SK-N-SH treated with all-trans-retinoic acid at 6 μM for 48 hours (cell line): ENCODE results near the gene RABGAP1L.

Experiments
- ATAC-seq: fragments of 200-7000 bp; cut with Tn5 transposase; 3 replicates; pipeline ENCODE4 v1.9.1; 2020; ENCODE audit warnings: mild to moderate bottlenecking, moderate library complexity
- ARNTL ChIP-seq: fragments of 450-650 bp; formaldehyde crosslinking; IDR thresholded peaks from 2 replicates; pipeline ENCODE4 v1.5.0; 2020; ENCODE audit warnings: low read depth, mild to moderate bottlenecking, moderate library complexity, borderline replicate concordance
- BACH2 ChIP-seq: fragments of 250-450 bp; sonication (Bioruptor Pico); IDR thresholded peaks from 2 replicates; pipeline ENCODE4 v1.9.0; 2021; ENCODE audit warnings: mild to moderate bottlenecking, borderline replicate concordance
- CREB5 ChIP-seq: fragments of 250-450 bp; sonication (Bioruptor Pico); IDR thresholded peaks from 2 replicates; pipeline ENCODE4 v1.5.1; 2020; ENCODE audit warnings: low read depth, mild to moderate bottlenecking, moderate library complexity
- CSDC2 ChIP-seq: fragments of 250-450 bp; sonication (Bioruptor Pico); IDR thresholded peaks from 2 replicates; pipeline ENCODE4 v1.5.0; 2020; ENCODE audit warnings: mild to moderate bottlenecking, moderate library complexity
- CSRNP3 ChIP-seq: fragments of 250-450 bp; sonication (Bioruptor Pico); IDR thresholded peaks from 2 replicates; pipeline ENCODE4 v1.5.1; 2021; ENCODE audit warnings: mild to moderate bottlenecking, moderate library complexity
- ESRRG ChIP-seq: fragments of 250-450 bp; sonication (Bioruptor Pico); IDR thresholded peaks from 2 replicates; pipeline ENCODE4 v1.6.1; 2021; ENCODE audit warnings: mild to moderate bottlenecking
- GLIS3 ChIP-seq: fragments of 250-450 bp; sonication (Bioruptor Pico); IDR thresholded peaks from 2 replicates; pipeline ENCODE4 v1.5.0; 2020; ENCODE audit warnings: mild to moderate bottlenecking, moderate library complexity
- ISL1 ChIP-seq: fragments of 250-450 bp; sonication (Bioruptor Pico); IDR thresholded peaks from 2 replicates; pipeline ENCODE4 v2.1.2; 2022; ENCODE audit warnings: mild to moderate bottlenecking, moderate library complexity
- OSR1 ChIP-seq: fragments of 250-450 bp; sonication (Bioruptor Pico); IDR thresholded peaks from 2 replicates; pipeline ENCODE4 v1.8.0; 2022; ENCODE audit warnings: moderate library complexity, mild to moderate bottlenecking, inconsistent platforms
- PATZ1 ChIP-seq: fragments of 250-450 bp; sonication (Bioruptor Pico); IDR thresholded peaks from 2 replicates; pipeline ENCODE4 v1.8.0; 2020; ENCODE audit warnings: mild to moderate bottlenecking, moderate library complexity, borderline replicate concordance
- POU6F1 ChIP-seq: fragments of 250-450 bp; sonication (Bioruptor Pico); IDR thresholded peaks from 2 replicates; pipeline ENCODE4 v1.8.0; 2021; ENCODE audit warnings: low read depth, mild to moderate bottlenecking, moderate library complexity, borderline replicate concordance
- PPARA ChIP-seq: fragments of 250-450 bp; sonication (Bioruptor Pico); IDR thresholded peaks from 2 replicates; pipeline ENCODE4 v1.5.0; 2020; ENCODE audit warnings: mild to moderate bottlenecking, borderline replicate concordance
- RARB ChIP-seq: fragments of 250-450 bp; sonication (Bioruptor Pico); IDR thresholded peaks from 2 replicates; pipeline ENCODE4 v1.8.0; 2021; ENCODE audit warnings: mild to moderate bottlenecking, moderate library complexity
- SNAI2 ChIP-seq: fragments of 250-450 bp; sonication (Bioruptor Pico); IDR thresholded peaks from 2 replicates; pipeline ENCODE4 v1.5.0; 2020; ENCODE audit warnings: mild to moderate bottlenecking, moderate library complexity
- TOX ChIP-seq: fragments of 250-450 bp; sonication (Bioruptor Pico); IDR thresholded peaks from 2 replicates; pipeline ENCODE4 v1.8.0; 2021; ENCODE audit warnings: mild to moderate bottlenecking, moderate library complexity, borderline replicate concordance
- TSHZ2 ChIP-seq: fragments of 250-450 bp; sonication (Bioruptor Pico); IDR thresholded peaks from 2 replicates; pipeline ENCODE4 v1.5.0; 2020; ENCODE audit warnings: mild to moderate bottlenecking, moderate library complexity
- ZC3H10 ChIP-seq: fragments of 250-450 bp; sonication (Bioruptor Pico); IDR thresholded peaks from 2 replicates; pipeline ENCODE4 v1.5.1; 2021; ENCODE audit warnings: mild to moderate bottlenecking, moderate library complexity
- ZFP3 ChIP-seq: fragments of 250-450 bp; sonication (Bioruptor Pico); IDR thresholded peaks from 2 replicates; pipeline ENCODE4 v1.5.0; 2020; ENCODE audit warnings: mild to moderate bottlenecking, moderate library complexity
- ZFP30 ChIP-seq: fragments of 450-650 bp; formaldehyde crosslinking; IDR thresholded peaks from 2 replicates; pipeline ENCODE4 v1.5.0; 2022; ENCODE audit warnings: mild to moderate bottlenecking, moderate library complexity
- ZNF565 ChIP-seq: fragments of 450-650 bp; formaldehyde crosslinking; conservative IDR thresholded peaks from 2 replicates; pipeline ENCODE4 v1.5.0; 2020; ENCODE audit warnings: low read depth, mild to moderate bottlenecking, moderate library complexity
- ZNF70 ChIP-seq: fragments of 450-650 bp; formaldehyde crosslinking; IDR thresholded peaks from 2 replicates; pipeline ENCODE4 v1.5.0; 2020; ENCODE audit warnings: mild to moderate bottlenecking, moderate library complexity
- ZNF8 ChIP-seq: fragments of 450-650 bp; formaldehyde crosslinking; IDR thresholded peaks from 2 replicates; pipeline ENCODE4 v1.5.0; 2020; ENCODE audit warnings: mild to moderate bottlenecking, moderate library complexity

Gene RABGAP1L

GRCh38 chr1:174764191-174764590 is 604.9 kb downstream of the RABGAP1L start:
- no peak for TF ChIP-seq POU6F1 (CRISPR knock-in tag)
- TF ChIP-seq CSDC2: no peak
- TF ChIP-seq OSR1 (CRISPR knock-in tag): no peak
- no peak for TF ChIP-seq ISL1 (CRISPR knock-in tag)
- no peak for TF ChIP-seq PATZ1 (CRISPR knock-in tag)
- no peak for ATAC-seq

GRCh38 chr1:174766727-174767126 is 607.4 kb downstream of the RABGAP1L start:
- ATAC-seq: no peak
- TF ChIP-seq ZNF70 (CRISPR knock-in tag) (no peak), ESRRG (CRISPR knock-in tag) (no peak), OSR1 (CRISPR knock-in tag) (no peak), SNAI2 (CRISPR knock-in tag) (no peak), CSRNP3 (no peak), ZFP3 (CRISPR knock-in tag) (no peak), PATZ1 (CRISPR knock-in tag) (no peak), PPARA (CRISPR knock-in tag) (no peak), ARNTL (no peak), BACH2 (CRISPR knock-in tag) (no peak), ISL1 (CRISPR knock-in tag) (no peak), ZC3H10 (CRISPR knock-in tag) (no peak), CREB5 (no peak), ZFP30 (CRISPR knock-in tag) (no peak), POU6F1 (CRISPR knock-in tag) (no peak), TOX (CRISPR knock-in tag) (no peak)

GRCh38 chr1:174768516-174768915 is 609.2 kb downstream of the RABGAP1L start:
- TF ChIP-seq CSDC2 (no peak), CREB5 (no peak), ZNF565 (CRISPR knock-in tag) (no peak), GLIS3 (CRISPR knock-in tag) (no peak), ZNF70 (CRISPR knock-in tag) (no peak), TSHZ2 (CRISPR knock-in tag) (no peak), RARB (no peak), ZNF8 (CRISPR knock-in tag) (no peak), BACH2 (CRISPR knock-in tag) (no peak), ESRRG (CRISPR knock-in tag) (no peak), TOX (CRISPR knock-in tag) (no peak), PATZ1 (CRISPR knock-in tag) (no peak)
- no peak for ATAC-seq
